Activated T-cell treated with anti-CD3 and anti-CD28 coated beads, Interleukin-2, amount 50 U/mL, for 48 hours (primary cell): ENCODE data around the gene CELF5.
A peak's percentile ranks its signal among the peaks of the same experiment; 100 is the strongest.

Source experiments
- DNase-seq, 2 experiments: peaks; one replicate each; pipeline ENCODE4 v3.0.0-alpha.2; 2020

The CELF5 gene

DNA sequence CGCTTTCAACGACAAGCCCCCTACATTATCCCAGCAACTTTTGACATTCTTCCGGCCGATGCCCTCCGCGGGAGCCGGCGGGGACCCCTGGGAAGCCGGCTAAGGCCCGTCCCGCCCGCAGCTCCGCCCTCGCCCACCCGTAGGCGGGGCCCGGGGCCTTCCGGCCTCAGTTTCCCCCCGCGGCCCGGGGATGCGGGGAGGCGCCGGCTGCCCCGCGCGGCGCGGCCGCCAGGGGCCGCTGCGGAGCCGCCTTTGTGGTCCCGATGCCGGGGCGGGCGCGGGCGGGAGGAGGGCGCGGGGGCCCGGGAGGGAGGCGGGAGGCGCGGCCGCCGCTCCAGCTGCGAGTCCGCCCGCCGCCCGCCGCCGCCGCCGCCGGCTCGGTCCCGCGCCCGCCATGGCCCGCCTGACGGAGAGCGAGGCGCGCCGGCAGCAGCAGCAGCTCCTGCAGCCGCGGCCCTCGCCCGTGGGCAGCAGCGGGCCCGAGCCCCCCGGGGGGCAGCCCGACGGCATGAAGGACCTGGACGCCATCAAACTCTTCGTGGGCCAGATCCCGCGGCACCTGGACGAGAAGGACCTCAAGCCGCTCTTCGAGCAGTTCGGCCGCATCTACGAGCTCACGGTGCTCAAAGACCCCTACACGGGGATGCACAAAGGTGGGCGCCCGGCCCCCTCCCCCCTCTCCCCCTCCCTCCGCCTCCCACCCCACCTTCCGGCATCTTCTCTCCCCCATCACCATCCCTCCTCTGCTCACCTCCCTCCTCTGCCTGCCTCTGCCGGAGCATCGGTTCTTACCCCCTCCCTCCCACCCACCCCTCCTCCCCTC lies at the start of gene CELF5:
Gene CELF5, plus strand, starts transcription at position 316 of the 823 bp plus-strand sequence. Its CDS starts 79 bp downstream, at position 395.
- peak; percentile 66 to 70 for DNase-seq

GRCh38 chr19:3175781-3176714 lies 48.4 kb upstream of the CELF5 start:
- DNase-seq: peak; percentile 45 to 50

DNA sequence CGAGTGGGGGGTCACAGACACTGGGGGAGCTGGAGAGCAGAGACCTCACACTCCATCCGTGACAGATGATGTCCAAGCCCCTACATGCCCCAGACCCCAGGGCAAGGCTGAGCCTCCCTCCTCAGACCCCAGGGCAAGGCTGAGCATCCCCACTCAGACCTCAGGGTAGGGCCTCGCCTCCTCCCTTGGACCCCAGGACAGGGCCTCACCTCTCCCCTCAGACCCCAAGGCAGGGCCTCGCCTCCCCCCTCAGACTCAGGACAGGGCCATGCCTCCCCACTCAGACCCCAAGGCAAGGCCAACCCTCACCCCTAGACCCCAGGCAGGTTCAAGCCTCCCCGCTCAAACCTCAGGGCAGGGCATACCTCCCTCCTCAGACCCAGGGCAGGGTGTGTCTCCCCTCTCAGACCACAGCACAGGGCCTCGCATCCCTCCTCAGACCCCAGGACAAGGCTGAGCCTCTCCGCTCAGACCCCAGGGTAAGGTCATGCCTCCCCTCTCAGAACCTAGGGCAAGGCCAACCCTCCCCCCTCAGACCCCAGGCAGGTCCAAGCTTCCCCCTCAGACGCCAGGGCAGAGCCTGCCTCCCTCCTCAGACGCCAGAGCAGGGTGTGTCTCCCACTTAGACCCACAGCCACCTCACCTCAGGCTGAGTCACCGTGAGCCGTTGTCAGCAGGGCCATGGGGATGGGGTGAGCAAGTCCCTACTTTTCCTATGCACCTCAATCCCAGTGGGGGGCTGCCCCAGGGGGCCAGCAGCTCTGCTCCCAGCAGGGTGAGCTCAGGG lies 47.6 kb upstream of the CELF5 start:
- DNase-seq: peak; percentile 80 to 84

- DNase-seq: peak; percentile 78 to 82
Measured at GRCh38 chr19:3178377-3178972, 46.0 kb upstream of the CELF5 start, which contains the start of gene S1PR4. S1PR4 (plus strand) TSS chr19:3178769; CDS start chr19:3178793, 24 bp downstream.

DNA sequence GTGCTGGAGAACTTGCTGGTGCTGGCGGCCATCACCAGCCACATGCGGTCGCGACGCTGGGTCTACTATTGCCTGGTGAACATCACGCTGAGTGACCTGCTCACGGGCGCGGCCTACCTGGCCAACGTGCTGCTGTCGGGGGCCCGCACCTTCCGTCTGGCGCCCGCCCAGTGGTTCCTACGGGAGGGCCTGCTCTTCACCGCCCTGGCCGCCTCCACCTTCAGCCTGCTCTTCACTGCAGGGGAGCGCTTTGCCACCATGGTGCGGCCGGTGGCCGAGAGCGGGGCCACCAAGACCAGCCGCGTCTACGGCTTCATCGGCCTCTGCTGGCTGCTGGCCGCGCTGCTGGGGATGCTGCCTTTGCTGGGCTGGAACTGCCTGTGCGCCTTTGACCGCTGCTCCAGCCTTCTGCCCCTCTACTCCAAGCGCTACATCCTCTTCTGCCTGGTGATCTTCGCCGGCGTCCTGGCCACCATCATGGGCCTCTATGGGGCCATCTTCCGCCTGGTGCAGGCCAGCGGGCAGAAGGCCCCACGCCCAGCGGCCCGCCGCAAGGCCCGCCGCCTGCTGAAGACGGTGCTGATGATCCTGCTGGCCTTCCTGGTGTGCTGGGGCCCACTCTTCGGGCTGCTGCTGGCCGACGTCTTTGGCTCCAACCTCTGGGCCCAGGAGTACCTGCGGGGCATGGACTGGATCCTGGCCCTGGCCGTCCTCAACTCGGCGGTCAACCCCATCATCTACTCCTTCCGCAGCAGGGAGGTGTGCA lies 45.3 kb upstream of the CELF5 start:
- peak; percentile 58 to 67 for DNase-seq

GRCh38 chr19:3179739-3180293 lies 44.6 kb upstream of the CELF5 start:
- peak; percentile 69 to 75 for DNase-seq

- DNase-seq: no peak
Measured at GRCh38 chr19:3183721-3184641, 40.5 kb upstream of the CELF5 start.

DNA sequence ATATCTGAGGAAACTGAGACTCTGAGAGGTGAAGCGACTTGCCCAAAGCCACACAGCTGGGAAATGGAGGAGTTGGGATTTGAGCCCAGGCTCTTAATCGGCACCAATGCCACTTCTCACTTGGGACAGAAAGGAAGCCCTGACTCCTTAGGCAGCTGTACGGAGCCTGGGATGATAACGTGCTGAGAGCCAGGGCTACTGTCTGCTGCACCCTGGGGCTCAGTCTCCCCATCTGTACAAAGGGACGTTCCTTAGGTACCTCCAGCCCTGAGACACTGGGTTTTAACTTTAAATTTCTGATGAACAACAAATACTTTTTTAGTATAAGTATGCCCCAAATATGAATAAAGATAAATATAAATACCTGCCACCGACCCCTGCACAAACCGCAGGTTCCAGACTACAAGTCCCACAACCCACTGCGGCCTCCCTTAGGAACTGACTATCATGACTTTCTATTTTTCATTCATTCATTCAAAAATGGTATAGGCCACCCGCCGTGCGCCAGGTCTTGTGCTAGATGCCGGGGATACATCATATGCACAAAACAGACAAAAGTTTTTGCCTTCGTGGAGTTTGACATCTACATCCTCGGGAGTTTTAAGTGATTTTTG lies 39.5 kb upstream of the CELF5 start:
- peak in 1 of 2 experiments; percentile 81 for DNase-seq

DNA sequence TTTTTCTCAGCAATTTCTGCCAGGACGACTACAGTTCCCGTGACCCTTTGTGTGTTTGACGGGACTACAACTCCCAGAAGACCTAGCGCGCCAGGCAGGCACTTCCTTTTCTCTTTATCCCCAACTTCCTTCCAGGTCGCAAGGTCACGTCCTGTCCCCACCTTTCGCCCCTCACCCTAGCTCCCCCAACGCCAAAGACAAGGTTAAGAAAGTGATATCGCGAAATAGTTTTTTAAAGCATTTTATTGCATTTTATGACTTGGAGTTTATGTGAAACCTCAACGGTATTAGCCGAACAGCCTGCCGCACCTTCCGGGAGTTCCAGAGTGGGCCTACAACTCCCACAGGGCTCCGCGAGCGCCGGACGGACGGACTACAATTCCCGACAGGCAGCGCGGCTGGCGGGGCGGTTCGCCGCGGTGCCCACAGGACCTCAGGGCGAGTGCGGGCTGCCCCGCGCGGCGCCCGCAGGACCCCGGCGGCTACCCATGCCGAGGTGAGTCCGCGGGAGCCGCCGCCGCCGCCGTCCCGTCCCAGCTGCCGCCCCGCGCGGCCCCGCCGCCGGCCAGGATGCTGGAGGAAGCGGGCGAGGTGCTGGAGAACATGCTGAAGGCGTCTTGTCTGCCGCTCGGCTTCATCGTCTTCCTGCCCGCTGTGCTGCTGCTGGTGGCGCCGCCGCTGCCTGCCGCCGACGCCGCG lies 38.9 kb upstream of the CELF5 start, which contains the start of gene NCLN:
Gene NCLN, plus strand, starts transcription at position 470 of the 699 bp plus-strand sequence. Its CDS starts 101 bp downstream, at position 571.
- DNase-seq: peak; percentile 97

DNA sequence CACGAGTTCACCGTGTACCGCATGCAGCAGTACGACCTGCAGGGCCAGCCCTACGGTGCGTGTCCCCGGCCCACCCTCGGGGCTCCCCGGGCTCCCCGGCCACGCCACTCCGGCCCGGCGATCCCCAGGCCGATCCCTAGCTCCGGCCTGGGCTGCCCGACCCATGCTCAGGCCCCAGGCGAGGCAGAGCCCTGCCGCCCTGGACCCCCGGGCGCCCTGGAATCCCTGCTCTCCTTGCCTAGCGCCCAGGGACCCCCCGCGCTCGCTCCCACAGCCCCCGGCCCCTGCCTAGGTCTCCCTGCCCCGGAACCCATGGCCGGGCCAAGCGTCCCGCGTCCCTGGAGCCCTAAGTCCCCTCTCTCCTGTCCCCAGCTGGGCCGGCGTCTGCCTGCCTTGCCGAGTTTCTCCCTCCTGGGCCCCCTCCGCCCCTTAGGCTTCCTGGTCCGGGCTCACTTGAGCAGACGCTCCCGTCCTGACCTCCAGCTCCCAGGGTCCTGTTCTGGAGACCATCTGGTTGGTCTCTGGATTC lies 38.2 kb upstream of the CELF5 start:
- DNase-seq: no peak

- DNase-seq: no peak
Measured at GRCh38 chr19:3186891-3187661, 37.4 kb upstream of the CELF5 start.

DNA sequence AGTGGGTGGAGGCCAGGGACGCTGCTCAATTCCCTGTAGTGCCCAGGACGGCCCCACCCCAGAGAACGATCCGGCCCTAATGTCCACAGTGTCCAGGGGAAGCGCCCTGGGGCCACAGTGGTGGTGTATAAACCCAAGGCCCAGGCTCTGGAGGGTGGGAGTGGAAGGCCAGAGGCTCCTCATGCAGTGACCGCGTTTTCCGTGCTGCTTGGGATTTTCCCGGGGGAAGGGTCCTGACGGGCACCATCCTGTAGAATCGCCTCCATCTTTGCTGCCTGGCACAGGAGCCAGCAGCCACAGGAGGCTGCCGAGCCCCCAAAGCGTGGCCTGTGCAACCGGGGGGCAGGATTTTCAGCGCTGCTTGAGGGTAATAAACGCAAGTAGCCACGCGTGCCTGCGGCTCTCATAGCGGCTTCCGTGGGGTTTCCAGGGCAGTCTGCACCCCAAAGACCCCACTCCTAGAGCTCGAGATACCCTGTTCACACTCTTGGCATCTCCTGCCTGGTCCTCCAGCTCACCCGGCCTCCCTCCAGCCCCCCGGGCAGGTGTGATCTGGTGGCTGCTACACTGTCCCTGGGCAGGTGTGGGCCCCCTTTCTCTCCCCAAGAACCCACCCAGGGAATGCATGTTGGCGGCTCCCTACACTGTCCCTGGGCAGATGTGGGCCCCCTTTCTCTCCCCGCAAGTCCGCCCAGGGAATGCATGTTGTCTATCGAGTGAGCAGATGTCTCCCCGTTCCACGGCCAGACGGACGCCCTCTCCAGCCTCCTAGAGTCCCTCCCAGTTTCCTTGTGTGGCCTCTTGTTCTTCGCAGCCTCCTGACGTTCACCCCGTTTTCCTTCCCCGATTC lies 36.6 kb upstream of the CELF5 start:
- no peak for DNase-seq

DNA sequence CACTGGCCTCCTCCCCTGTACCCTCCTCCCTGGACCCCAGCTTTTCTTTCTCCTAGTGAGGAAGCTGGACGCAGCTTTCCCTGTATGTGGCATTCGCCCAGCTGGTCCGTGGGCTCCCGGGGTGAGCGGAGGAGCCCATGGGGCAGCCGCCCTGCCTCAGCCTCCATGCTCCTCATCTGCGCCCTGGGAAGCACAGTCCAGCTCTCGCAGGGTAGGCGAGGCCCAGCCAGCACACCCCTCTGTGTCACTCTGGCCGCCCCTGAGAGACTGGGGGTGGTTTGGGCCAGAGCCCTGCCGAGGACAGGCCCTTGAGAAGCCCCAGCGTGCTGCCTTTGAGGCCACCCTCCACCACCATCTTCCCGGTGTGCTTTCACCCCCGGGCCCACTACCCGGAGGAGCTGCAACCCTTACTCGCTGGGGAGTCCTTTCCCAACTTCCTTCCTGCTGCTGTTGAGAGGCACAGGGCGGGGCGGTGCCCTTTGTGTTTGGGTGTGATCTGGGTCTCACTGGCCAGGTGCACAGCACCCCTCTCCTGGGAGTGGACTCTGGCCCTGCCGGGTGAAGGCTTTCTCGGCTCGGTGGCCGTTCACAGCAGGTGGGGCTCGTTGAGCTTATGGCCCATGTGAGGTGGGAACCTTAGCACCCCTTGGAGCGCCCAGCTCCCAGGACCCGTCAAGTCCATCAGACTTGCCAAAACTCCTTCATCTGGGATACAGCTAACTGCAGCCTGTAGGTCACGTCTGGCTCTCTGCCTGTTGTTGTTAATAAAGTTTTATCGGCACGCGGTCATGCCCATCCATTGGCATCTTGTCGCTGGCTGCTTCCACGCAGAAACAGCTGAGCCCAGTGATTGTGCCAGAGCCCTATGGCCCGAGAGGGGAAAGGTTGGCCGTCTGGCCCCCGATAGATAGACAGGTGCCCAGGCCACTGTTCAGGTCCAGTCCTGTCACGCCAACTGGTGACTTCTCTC lies 35.5 kb upstream of the CELF5 start:
- no peak for DNase-seq

GRCh38 chr19:3189702-3190469 lies 34.6 kb upstream of the CELF5 start:
- no peak for DNase-seq

GRCh38 chr19:3190470-3190770 lies 34.0 kb upstream of the CELF5 start:
- DNase-seq: no peak
